A549 (cell line): ENCODE data around the gene GPBAR1. TPM values are rescaled to one million over a fixed set of nuclear protein-coding genes. Genes with fewer than 3 reads are reported as not detected.

Experiments used
- ATAC-seq, 2 experiments: fragments of 200-7000 bp in 1 of 2; fragments of >200 bp in 1 of 2; cut with Nextera tagmentation in 1 of 2; cut with Tn5 transposase in 1 of 2; 3 replicates each; pipeline versions ENCODE4 v1.8.0 to v1.9.1; 2018 to 2020; ENCODE audit warnings: mild to moderate bottlenecking in 1 of 2, moderate library complexity in 1 of 2
- CTCF ChIA-PET: fragments of 300-600 bp; sonication (Branson Sonifier 250); formaldehyde crosslinking; extraction: SDS; loops from one replicate; lab custom pipeline; 2021; ENCODE audit warnings: antibody characterized with exemption, inconsistent platforms; lab: Yijun Ruan, JAX
- POLR2A ChIA-PET: fragments of 350-600 bp; formaldehyde crosslinking; extraction: SDS; loops from one replicate; lab custom pipeline; 2021; ENCODE audit warnings: antibody characterized with exemption, inconsistent platforms; lab: Yijun Ruan, JAX
- DNase-seq, 2 experiments: peaks; one replicate each; pipeline versions ENCODE4 v3.0.0 to v3.0.0-alpha.2; 2011 to 2016; ENCODE audit warnings: low read depth in 1 of 2, low spot score in 1 of 2
- FAIRE-seq: peaks from 2 replicates; lab custom pipeline; 2011; peaks lifted over from hg19 to GRCh38; lab: Jason Lieb, UNC
- H3K27ac ChIP-seq, 2 experiments: fragments of >200 bp; sonication (Bioruptor Twin); formaldehyde crosslinking; 3 replicates each; pipeline ENCODE4 v1.5.1; 2016 to 2017
- H3K4me1 ChIP-seq: fragments of >200 bp; sonication (Bioruptor Twin); formaldehyde crosslinking; 3 replicates; pipeline ENCODE4 v1.6.1; 2016
- H3K4me2 ChIP-seq: fragments of >200 bp; sonication (Bioruptor Twin); formaldehyde crosslinking; 3 replicates; pipeline ENCODE4 v1.6.1; 2016
- H3K4me3 ChIP-seq: fragments of >200 bp; sonication (Bioruptor Twin); formaldehyde crosslinking; 3 replicates; pipeline ENCODE4 v1.5.1; 2016
- H3K9me3 ChIP-seq: fragments of >200 bp; sonication (Bioruptor Twin); formaldehyde crosslinking; 3 replicates; pipeline ENCODE4 v1.6.1; 2016
- BHLHE40 ChIP-seq: IDR thresholded peaks from 2 replicates; pipeline ENCODE4 v1.6.1; 2012; ENCODE audit warnings: low read depth, low read length, inconsistent platforms
- CEBPB ChIP-seq, 2 experiments: fragments of >200 bp in 1 of 2; sonication (Bioruptor Twin) in 1 of 2; formaldehyde crosslinking in 1 of 2; IDR thresholded peaks; 2 replicates each; pipeline ENCODE4 v1.6.1; 2012 to 2016
- CHD2 ChIP-seq: fragments of 150-350 bp; IDR thresholded peaks from 2 replicates; pipeline ENCODE4 v1.6.1; 2014; ENCODE audit warnings: low read length; ENCODE audit not compliant: partially characterized antibody
- CHD4 ChIP-seq: fragments of 200-600 bp; sonication (generic); IDR thresholded peaks from 2 replicates; pipeline ENCODE4 v1.6.1; 2016; ENCODE audit warnings: antibody characterized with exemption, mild to moderate bottlenecking, borderline replicate concordance
- ESRRA ChIP-seq: fragments of 150-350 bp; IDR thresholded peaks from 2 replicates; pipeline ENCODE4 v1.6.1; 2014; ENCODE audit warnings: mild to moderate bottlenecking, low read length, borderline replicate concordance
- FOSB ChIP-seq: fragments of 250-450 bp; sonication (Bioruptor Pico); IDR thresholded peaks from 2 replicates; pipeline ENCODE4 v1.5.0; 2020; ENCODE audit warnings: mild to moderate bottlenecking, moderate library complexity
- FOSL2 ChIP-seq, 2 experiments: fragments of 450-650 bp in 1 of 2; fragments of >200 bp in 1 of 2; sonication (Bioruptor Twin) in 1 of 2; formaldehyde crosslinking; IDR thresholded peaks; 2 replicates each; pipeline versions ENCODE4 v1.5.0 to v1.6.1; 2016 to 2020; ENCODE audit warnings: mild to moderate bottlenecking in 1 of 2, moderate library complexity in 1 of 2
- HOXA7 ChIP-seq: fragments of 250-450 bp; sonication (Bioruptor Pico); IDR thresholded peaks from 2 replicates; pipeline ENCODE4 v1.5.0; 2020; ENCODE audit warnings: mild to moderate bottlenecking, moderate library complexity
- HOXB13 ChIP-seq: fragments of 250-450 bp; sonication (Bioruptor Pico); IDR thresholded peaks from 2 replicates; pipeline ENCODE4 v1.5.0; 2020; ENCODE audit warnings: low read depth, mild to moderate bottlenecking, moderate library complexity
- NPAS2 ChIP-seq: fragments of 250-450 bp; sonication (Bioruptor Pico); IDR thresholded peaks from 2 replicates; pipeline ENCODE4 v1.8.0; 2022; ENCODE audit warnings: mild to moderate bottlenecking, moderate library complexity, borderline replicate concordance
- NR3C1 ChIP-seq: fragments of >200 bp; sonication (Bioruptor Twin); formaldehyde crosslinking; IDR thresholded peaks from 3 replicates; pipeline ENCODE4 v1.6.1; 2017
- PHF8 ChIP-seq: fragments of 200-600 bp; sonication (generic); IDR thresholded peaks from 2 replicates; pipeline ENCODE4 v1.6.1; 2016; ENCODE audit warnings: low read depth, mild to moderate bottlenecking, antibody characterized with exemption, moderate library complexity, borderline replicate concordance
- POLR2A ChIP-seq: IDR thresholded peaks from 2 replicates; pipeline ENCODE4 v1.6.1; 2012; ENCODE audit warnings: mild to moderate bottlenecking, low read length
- SMC3 ChIP-seq: fragments of >200 bp; sonication (Bioruptor Twin); formaldehyde crosslinking; IDR thresholded peaks from 3 replicates; pipeline ENCODE4 v1.6.1; 2018; ENCODE audit warnings: inconsistent platforms
- TP53 ChIP-seq: fragments of 250-450 bp; sonication (Bioruptor Pico); IDR thresholded peaks from 2 replicates; pipeline ENCODE4 v1.5.0; 2021; ENCODE audit warnings: mild to moderate bottlenecking, moderate library complexity
- ZC3H11A ChIP-seq: fragments of 450-650 bp; IDR thresholded peaks from 2 replicates; pipeline ENCODE4 v1.6.1; 2014; ENCODE audit warnings: antibody characterized with exemption, mild to moderate bottlenecking
- ZFP36 ChIP-seq: fragments of 450-650 bp; IDR thresholded peaks from 2 replicates; pipeline ENCODE4 v1.6.1; 2014; ENCODE audit warnings: borderline replicate concordance; ENCODE audit not compliant: partially characterized antibody
- ZSCAN20 ChIP-seq: fragments of 250-450 bp; sonication (Bioruptor Pico); IDR thresholded peaks from 2 replicates; pipeline ENCODE4 v1.8.0; 2022; ENCODE audit warnings: mild to moderate bottlenecking, moderate library complexity
- WGBS: methylation state at CpG from one replicate; pipeline ENCODE4 v1.1.6; 2017; ENCODE audit errors: missing lambda C conversion rate; 5-methylcytosine and 5-hydroxymethylcytosine counted together
- polyA plus RNA-seq, 4 experiments: library from polyadenylated mRNA; depleted of rRNA in 3 of 4; stranded (reverse); fragments of >200 nt; fragmentation: RNase III in 1 of 4; extraction: RNeasy Plus Mini Kit Qiagen cat#74134 plus additional on column Dnase treatment in 1 of 4; gene quantifications; 2 replicates in 3 of 4; 3 replicates in 1 of 4; pipeline ENCODE4 v1.2.3, GENCODE V29; 2011 to 2017
- TF ChIP-seq, protein P1 (sequence below): fragments of 150-350 bp; IDR thresholded peaks from 2 replicates; pipeline ENCODE4 v1.6.1; 2014; ENCODE audit warnings: low read depth, mild to moderate bottlenecking, low read length
- TF ChIP-seq, protein P2 (sequence below): fragments of 450-650 bp; IDR thresholded peaks from 2 replicates; pipeline ENCODE4 v1.6.1; 2014; ENCODE audit warnings: antibody characterized with exemption
- TF ChIP-seq, protein P3 (sequence below): IDR thresholded peaks from 2 replicates; pipeline ENCODE4 v1.6.1; 2012
- TF ChIP-seq, protein P4 (sequence below): IDR thresholded peaks from 2 replicates; pipeline ENCODE4 v1.6.1; 2012; ENCODE audit warnings: low read depth, borderline replicate concordance
- TF ChIP-seq, protein P5 (sequence below): fragments of >200 bp; sonication (Bioruptor Twin); formaldehyde crosslinking; IDR thresholded peaks from 3 replicates; pipeline ENCODE4 v1.6.1; 2016
- TF ChIP-seq, protein P6 (sequence below): fragments of 200-600 bp; sonication (generic); IDR thresholded peaks from 2 replicates; pipeline ENCODE4 v1.6.1; 2016; ENCODE audit warnings: antibody characterized with exemption, mild to moderate bottlenecking, moderate library complexity
- TF ChIP-seq, protein P7 (sequence below): fragments of >200 bp; sonication (Bioruptor Twin); formaldehyde crosslinking; IDR thresholded peaks from 2 replicates; pipeline ENCODE4 v1.6.1; 2016

Gene GPBAR1
- polyA plus RNA-seq, 2 of the 4 experiments (the other 2 are of a cell fraction), result 0.06 to 0.12 TPM

DNA sequence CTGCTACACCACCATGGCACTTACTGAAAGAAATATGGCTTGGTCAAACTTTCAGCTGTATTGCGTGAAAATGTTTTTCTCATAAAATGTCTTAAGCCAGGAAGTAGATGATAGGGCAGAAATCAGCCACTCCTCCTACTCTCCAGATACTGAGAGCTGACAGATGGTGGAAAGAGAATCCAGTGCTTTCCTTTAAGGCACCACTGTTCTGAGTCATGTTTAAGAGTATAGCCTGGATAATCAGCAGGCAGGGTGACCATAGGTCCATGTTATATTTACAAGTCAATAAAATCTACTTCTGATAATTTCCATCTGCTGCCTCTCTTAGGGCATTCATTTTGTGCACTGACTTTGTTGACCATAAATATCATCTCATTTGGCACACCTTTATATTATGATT is 21.9 kb upstream of the GPBAR1 start:
- H3K27ac ChIP-seq, result no peak overlapping the region
- TF ChIP-seq ESRRA (no peak), FOSL2 (IDR thresholded peaks at IDR 0.05) (no peak), FOSL2 (CRISPR knock-in tag; IDR thresholded peaks at IDR 0.05) (no peak), HOXB13 (CRISPR knock-in tag) (no peak), NR3C1 (no peak), NPAS2 (CRISPR knock-in tag) (no peak), CHD2 (no peak), BHLHE40 (no peak), HOXA7 (CRISPR knock-in tag) (no peak), ZFP36 (no peak), FOSB (CRISPR knock-in tag) (no peak), TP53 (CRISPR knock-in tag) (no peak), ZSCAN20 (CRISPR knock-in tag) (no peak), CHD4 (no peak), PHF8 (no peak), CEBPB (IDR thresholded peaks at IDR 0.05) (no peak)
- TF ChIP-seq, protein P1, sequence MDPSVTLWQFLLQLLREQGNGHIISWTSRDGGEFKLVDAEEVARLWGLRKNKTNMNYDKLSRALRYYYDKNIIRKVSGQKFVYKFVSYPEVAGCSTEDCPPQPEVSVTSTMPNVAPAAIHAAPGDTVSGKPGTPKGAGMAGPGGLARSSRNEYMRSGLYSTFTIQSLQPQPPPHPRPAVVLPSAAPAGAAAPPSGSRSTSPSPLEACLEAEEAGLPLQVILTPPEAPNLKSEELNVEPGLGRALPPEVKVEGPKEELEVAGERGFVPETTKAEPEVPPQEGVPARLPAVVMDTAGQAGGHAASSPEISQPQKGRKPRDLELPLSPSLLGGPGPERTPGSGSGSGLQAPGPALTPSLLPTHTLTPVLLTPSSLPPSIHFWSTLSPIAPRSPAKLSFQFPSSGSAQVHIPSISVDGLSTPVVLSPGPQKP, result no peak
- TF ChIP-seq, protein P2, sequence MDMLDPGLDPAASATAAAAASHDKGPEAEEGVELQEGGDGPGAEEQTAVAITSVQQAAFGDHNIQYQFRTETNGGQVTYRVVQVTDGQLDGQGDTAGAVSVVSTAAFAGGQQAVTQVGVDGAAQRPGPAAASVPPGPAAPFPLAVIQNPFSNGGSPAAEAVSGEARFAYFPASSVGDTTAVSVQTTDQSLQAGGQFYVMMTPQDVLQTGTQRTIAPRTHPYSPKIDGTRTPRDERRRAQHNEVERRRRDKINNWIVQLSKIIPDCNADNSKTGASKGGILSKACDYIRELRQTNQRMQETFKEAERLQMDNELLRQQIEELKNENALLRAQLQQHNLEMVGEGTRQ, result no peak
- TF ChIP-seq, protein P3, sequence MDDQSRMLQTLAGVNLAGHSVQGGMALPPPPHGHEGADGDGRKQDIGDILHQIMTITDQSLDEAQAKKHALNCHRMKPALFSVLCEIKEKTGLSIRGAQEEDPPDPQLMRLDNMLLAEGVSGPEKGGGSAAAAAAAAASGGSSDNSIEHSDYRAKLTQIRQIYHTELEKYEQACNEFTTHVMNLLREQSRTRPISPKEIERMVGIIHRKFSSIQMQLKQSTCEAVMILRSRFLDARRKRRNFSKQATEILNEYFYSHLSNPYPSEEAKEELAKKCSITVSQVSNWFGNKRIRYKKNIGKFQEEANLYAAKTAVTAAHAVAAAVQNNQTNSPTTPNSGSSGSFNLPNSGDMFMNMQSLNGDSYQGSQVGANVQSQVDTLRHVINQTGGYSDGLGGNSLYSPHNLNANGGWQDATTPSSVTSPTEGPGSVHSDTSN, result no peak
- TF ChIP-seq, protein P4, sequence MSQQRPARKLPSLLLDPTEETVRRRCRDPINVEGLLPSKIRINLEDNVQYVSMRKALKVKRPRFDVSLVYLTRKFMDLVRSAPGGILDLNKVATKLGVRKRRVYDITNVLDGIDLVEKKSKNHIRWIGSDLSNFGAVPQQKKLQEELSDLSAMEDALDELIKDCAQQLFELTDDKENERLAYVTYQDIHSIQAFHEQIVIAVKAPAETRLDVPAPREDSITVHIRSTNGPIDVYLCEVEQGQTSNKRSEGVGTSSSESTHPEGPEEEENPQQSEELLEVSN, result no peak
- TF ChIP-seq, protein P5, sequence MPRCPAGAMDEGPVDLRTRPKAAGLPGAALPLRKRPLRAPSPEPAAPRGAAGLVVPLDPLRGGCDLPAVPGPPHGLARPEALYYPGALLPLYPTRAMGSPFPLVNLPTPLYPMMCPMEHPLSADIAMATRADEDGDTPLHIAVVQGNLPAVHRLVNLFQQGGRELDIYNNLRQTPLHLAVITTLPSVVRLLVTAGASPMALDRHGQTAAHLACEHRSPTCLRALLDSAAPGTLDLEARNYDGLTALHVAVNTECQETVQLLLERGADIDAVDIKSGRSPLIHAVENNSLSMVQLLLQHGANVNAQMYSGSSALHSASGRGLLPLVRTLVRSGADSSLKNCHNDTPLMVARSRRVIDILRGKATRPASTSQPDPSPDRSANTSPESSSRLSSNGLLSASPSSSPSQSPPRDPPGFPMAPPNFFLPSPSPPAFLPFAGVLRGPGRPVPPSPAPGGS, result no peak
- no peaks in the 10 kb centered on the region for H3K9me3 ChIP-seq
- H3K4me3 ChIP-seq, result no peak overlapping the region
- CTCF ChIA-PET, result no interaction called here
- no peak for ATAC-seq
- H3K4me2 ChIP-seq, result no peak overlapping the region
- no peak for FAIRE-seq
- POLR2A ChIA-PET, result no interaction called here
- 100% methylated on average over 1 of the region's 1 CpG for WGBS
- DNase-seq, result no peak
- peaks cover 7% of the 10 kb centered on the region; the same call in 2 of the 3 replicates for H3K4me1 ChIP-seq

DNA sequence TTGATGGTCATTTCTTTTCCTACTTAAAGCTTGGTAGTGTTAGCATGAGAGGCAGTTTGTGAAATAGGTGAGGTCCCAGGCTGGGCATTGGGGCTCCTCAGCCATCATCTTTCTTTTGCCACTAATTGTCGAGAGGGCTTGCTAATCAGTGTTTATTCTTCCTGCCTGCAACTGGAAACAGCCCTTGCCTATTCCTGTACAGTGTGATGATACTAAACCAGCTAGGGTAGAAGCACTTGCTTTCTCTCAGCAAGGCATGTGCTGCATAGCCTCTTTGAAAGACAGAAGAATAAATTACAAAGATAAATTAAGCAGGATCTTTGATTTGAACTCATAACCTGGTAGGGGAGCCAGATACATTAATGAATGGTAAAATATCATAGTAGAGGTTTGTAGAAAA is 16.6 kb upstream of the GPBAR1 start:
- TF ChIP-seq SMC3 (no peak), POLR2A (no peak), ZC3H11A (no peak)
- TF ChIP-seq, protein P6, sequence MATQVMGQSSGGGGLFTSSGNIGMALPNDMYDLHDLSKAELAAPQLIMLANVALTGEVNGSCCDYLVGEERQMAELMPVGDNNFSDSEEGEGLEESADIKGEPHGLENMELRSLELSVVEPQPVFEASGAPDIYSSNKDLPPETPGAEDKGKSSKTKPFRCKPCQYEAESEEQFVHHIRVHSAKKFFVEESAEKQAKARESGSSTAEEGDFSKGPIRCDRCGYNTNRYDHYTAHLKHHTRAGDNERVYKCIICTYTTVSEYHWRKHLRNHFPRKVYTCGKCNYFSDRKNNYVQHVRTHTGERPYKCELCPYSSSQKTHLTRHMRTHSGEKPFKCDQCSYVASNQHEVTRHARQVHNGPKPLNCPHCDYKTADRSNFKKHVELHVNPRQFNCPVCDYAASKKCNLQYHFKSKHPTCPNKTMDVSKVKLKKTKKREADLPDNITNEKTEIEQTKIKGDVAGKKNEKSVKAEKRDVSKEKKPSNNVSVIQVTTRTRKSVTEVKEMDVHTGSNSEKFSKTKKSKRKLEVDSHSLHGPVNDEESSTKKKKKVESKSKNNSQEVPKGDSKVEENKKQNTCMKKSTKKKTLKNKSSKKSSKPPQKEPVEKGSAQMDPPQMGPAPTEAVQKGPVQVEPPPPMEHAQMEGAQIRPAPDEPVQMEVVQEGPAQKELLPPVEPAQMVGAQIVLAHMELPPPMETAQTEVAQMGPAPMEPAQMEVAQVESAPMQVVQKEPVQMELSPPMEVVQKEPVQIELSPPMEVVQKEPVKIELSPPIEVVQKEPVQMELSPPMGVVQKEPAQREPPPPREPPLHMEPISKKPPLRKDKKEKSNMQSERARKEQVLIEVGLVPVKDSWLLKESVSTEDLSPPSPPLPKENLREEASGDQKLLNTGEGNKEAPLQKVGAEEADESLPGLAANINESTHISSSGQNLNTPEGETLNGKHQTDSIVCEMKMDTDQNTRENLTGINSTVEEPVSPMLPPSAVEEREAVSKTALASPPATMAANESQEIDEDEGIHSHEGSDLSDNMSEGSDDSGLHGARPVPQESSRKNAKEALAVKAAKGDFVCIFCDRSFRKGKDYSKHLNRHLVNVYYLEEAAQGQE, result no peak
- TF ChIP-seq, protein P7, sequence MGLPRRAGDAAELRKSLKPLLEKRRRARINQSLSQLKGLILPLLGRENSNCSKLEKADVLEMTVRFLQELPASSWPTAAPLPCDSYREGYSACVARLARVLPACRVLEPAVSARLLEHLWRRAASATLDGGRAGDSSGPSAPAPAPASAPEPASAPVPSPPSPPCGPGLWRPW, result no peak
- H3K27ac ChIP-seq, result no peak overlapping the region
- H3K4me1 ChIP-seq, result no peaks in the 10 kb centered on the region
- 89% methylated on average over 1 of the region's 1 CpG for whole genome bisulfite sequencing
- no peak for DNase-seq
- H3K4me2 ChIP-seq, result no peak overlapping the region
- POLR2A ChIA-PET, result no interaction called here
- CTCF ChIA-PET, result interaction anchor here (0.9 to 1.4 kb wide), 3 partner anchors 13 to 20 kb away, joined by 3 to 5 read pairs (median 5); no protein-coding TSS in a partner anchor
- no peak for ATAC-seq
- no peak overlapping the region for H3K4me3 ChIP-seq
- H3K9me3 ChIP-seq, result no peaks in the 10 kb centered on the region
- no peak for FAIRE-seq
